ENCODE data around the gene SPATC1L.

The SPATC1L gene

GRCh38 chr21:46183910-46184624, at the start of gene SPATC1L:
Gene SPATC1L, minus strand, starts transcription at chr21:46184459. Its CDS starts 1,643 bp downstream, at chr21:46182816.
- TF ChIP-seq, protein P1, sequence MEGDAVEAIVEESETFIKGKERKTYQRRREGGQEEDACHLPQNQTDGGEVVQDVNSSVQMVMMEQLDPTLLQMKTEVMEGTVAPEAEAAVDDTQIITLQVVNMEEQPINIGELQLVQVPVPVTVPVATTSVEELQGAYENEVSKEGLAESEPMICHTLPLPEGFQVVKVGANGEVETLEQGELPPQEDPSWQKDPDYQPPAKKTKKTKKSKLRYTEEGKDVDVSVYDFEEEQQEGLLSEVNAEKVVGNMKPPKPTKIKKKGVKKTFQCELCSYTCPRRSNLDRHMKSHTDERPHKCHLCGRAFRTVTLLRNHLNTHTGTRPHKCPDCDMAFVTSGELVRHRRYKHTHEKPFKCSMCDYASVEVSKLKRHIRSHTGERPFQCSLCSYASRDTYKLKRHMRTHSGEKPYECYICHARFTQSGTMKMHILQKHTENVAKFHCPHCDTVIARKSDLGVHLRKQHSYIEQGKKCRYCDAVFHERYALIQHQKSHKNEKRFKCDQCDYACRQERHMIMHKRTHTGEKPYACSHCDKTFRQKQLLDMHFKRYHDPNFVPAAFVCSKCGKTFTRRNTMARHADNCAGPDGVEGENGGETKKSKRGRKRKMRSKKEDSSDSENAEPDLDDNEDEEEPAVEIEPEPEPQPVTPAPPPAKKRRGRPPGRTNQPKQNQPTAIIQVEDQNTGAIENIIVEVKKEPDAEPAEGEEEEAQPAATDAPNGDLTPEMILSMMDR (IDR thresholded peaks at IDR 0.05; ENCODE audit: low read depth, low read length): no peak
- peak within 1 kb of the TSS; percentile 54 for H3K4me3 ChIP-seq (ENCODE audit: low read depth, low read length)
- DNase-seq (ENCODE audit: low read depth, low spot score): peak; percentile 40
- in situ Hi-C loops (cut with HindIII; ENCODE audit: low sequenced_read_pairs): no loop called here

- in situ Hi-C loops (cut with HindIII; ENCODE audit: low sequenced_read_pairs): no loop called here
- H3K4me3 ChIP-seq (ENCODE audit: low read depth, low read length): peak overlapping the region; percentile 49
- no peak for DNase-seq (ENCODE audit: low read depth, low spot score)
- TF ChIP-seq, protein P1 (IDR thresholded peaks at IDR 0.05; ENCODE audit: low read depth, low read length): no peak
These were observed 45.6 kb upstream of the SPATC1L start for GRCh38 chr21:46229923-46230260.

- peak overlapping the region; percentile 49 for H3K4me3 ChIP-seq (ENCODE audit: low read depth, low read length)
- DNase-seq (ENCODE audit: low read depth, low spot score): no peak
- in situ Hi-C loops (cut with HindIII; ENCODE audit: low sequenced_read_pairs): no loop called here
- TF ChIP-seq, protein P1 (IDR thresholded peaks at IDR 0.05; ENCODE audit: low read depth, low read length): peak; percentile 67
These were observed 45.1 kb upstream of the SPATC1L start for GRCh38 chr21:46229133-46229922.

DNA sequence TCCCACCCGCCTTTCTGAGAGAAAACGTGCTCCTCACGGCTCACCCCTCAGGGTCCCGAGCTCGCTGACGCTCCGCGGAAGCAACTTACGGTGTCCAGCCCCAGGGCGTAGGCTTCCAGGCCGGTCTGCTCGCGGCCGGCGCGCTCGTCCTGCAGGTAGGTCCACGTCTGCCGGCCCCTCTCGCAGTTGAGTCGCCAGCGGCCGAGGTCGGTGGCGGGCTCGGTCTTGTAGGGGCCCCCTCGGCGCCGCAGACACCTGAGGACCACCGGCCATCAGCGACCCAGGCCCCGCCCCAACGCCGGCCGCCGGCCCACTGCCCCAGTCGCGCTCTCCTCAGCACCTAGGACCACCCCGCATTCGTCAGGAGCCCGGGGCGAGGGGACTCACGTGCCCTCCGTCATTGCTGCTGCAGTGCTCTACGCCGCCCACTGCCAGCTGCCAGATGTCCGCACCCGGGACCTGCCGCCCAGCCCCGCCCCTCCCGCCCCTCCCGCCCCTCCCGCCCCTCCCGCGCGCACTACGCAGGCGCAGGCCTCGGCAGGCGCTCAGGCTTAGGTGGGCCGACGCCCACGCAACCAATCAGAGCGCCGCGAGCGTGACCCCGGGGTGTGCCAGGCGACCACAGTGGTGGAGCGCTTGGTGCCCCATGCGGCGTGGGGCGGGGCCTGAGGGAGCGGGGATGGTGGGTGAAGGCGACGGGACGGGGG, 44.2 kb upstream of the SPATC1L start, which contains the start of gene LSS:
Gene LSS (minus strand): TSS at position 430 of the 707 bp plus-strand sequence. CDS start 29 bp downstream, at position 401.
- DNase-seq (ENCODE audit: low read depth, low spot score): peak; percentile 99
- H3K4me3 ChIP-seq (ENCODE audit: low read depth, low read length): peak within 1 kb of the TSS; percentile 84
- in situ Hi-C loops (cut with HindIII; ENCODE audit: low sequenced_read_pairs): no loop called here
- TF ChIP-seq, protein P1 (IDR thresholded peaks at IDR 0.05; ENCODE audit: low read depth, low read length): no peak

GRCh38 chr21:46227811-46228344, 43.6 kb upstream of the SPATC1L start:
- H3K4me3 ChIP-seq (ENCODE audit: low read depth, low read length): peak overlapping the region; percentile 84
- no peak for DNase-seq (ENCODE audit: low read depth, low spot score)
- in situ Hi-C loops (cut with HindIII; ENCODE audit: low sequenced_read_pairs): no loop called here
- TF ChIP-seq, protein P1 (IDR thresholded peaks at IDR 0.05; ENCODE audit: low read depth, low read length): no peak
